ENCODE measurements around the gene CHID1.
A peak's percentile ranks its signal among the peaks of the same experiment; 100 is the strongest.

Gene CHID1

DNA sequence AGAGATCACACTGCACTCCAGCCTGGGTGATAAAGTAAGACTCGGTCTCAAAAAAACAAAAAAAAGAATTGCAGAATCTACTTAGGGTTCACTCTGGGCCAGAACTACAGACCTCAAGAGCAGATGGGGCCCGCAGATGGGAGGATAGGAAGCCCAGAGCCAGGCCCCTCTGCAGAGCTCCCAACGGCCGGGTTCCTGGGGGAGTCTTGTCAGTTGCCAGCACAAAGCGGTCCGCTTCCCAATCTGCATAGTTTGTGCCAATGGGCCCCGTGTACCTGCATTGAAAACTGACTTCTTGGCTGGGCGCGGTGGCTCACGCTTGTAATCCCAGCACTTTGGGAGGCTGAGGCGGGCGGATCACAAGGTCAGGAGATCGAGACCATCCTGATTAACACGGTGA is 1.7 kb upstream of the CHID1 start:
- TF ChIP-seq, protein P1, sequence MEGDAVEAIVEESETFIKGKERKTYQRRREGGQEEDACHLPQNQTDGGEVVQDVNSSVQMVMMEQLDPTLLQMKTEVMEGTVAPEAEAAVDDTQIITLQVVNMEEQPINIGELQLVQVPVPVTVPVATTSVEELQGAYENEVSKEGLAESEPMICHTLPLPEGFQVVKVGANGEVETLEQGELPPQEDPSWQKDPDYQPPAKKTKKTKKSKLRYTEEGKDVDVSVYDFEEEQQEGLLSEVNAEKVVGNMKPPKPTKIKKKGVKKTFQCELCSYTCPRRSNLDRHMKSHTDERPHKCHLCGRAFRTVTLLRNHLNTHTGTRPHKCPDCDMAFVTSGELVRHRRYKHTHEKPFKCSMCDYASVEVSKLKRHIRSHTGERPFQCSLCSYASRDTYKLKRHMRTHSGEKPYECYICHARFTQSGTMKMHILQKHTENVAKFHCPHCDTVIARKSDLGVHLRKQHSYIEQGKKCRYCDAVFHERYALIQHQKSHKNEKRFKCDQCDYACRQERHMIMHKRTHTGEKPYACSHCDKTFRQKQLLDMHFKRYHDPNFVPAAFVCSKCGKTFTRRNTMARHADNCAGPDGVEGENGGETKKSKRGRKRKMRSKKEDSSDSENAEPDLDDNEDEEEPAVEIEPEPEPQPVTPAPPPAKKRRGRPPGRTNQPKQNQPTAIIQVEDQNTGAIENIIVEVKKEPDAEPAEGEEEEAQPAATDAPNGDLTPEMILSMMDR (IDR thresholded peaks at IDR 0.05), result no peak
- H3K4me1 ChIP-seq (ENCODE audit: control insufficient read depth in 1 of 2, insufficient read depth in 1 of 2, low read depth in 1 of 2, low read length in 1 of 2), result peaks cover 14 to 17% of the 10 kb centered on the region in 2 experiments
- no peaks in the 10 kb centered on the region for H3K36me3 ChIP-seq
- no peak overlapping the region for H3K27ac ChIP-seq
- no peak overlapping the region for H3K4me3 ChIP-seq (ENCODE audit: low read depth in 1 of 2, low read length in 1 of 2)
- no peaks in the 10 kb centered on the region for H3K9me3 ChIP-seq
- no peaks in the 10 kb centered on the region for H3K27me3 ChIP-seq

DNA sequence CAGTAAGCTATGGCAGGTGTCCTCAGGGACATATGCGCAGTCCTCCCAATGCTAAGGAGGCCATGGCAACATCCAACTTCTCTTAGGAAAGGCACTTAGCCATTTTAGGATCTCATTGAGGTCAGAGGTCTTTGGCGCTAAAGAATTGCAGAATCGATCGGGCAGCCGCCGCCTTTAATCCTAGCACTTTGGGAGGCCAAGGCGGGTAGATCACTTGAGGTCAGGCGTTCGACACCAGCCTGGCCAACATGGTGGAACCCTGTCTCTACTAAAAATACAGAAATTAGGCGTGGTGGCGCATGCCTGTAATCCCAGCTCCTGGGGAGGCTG is 1.2 kb upstream of the CHID1 start:
- Histone ChIP-seq H3K4me3 (ENCODE audit: low read depth in 1 of 2, low read length in 1 of 2) (no peak overlapping the region), H3K27ac (no peak overlapping the region)

DNA sequence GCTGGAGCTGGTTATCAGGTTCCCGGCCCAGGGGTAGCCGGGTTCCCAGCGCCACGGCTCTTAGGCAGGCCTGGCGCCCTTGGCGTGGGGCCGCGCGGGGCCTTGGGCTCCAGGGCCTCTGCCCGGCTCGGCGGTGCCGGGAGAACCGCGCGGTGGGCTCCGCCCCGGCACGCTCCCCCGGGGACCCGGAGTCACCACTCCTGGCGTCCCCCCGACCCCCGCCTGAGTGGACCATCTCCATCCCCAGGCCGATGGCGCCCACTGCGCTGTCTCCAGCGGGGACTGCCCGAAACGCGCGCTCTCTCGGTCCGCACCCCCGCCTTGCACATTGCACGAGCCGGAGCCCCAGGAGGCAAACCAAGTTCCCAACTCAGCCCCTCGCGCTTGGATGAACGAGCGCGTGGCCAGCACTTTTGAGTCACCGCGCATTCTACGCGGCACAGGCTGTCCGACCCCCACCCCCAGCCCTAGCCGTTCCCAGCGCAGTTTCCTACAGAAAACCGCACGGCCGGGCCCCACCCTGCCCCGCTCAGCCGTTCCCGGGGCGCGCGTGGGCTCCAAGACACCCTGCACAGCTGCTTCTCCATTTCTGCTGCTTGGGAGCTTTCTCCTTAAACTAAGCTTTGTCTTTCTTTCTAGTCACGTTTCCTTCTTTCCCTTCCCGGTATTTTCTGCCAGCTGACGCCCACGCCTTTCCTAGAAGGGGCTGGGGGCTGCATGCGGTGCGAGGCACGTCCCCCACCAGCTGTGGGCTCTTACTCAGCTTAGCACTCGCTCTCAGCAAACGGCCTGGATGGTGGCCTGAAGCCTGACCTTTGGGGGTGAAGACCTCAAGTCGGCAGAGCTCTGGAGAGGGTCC is 650 bp upstream of the CHID1 start:
- Histone ChIP-seq H3K27ac (peak overlapping the region; percentile 66), H3K4me3 (ENCODE audit: low read depth in 1 of 2, low read length in 1 of 2) (peak overlapping the region; percentile 74 to 92), H3K36me3 (no peaks in the 10 kb centered on the region), H3K4me1 (ENCODE audit: control insufficient read depth in 1 of 2, insufficient read depth in 1 of 2, low read depth in 1 of 2, low read length in 1 of 2) (peaks cover 14 to 17% of the 10 kb centered on the region in 2 experiments), H3K9me3 (no peaks in the 10 kb centered on the region), H3K27me3 (no peaks in the 10 kb centered on the region)
- TF ChIP-seq, protein P1 (IDR thresholded peaks at IDR 0.05), result no peak

More for the DNA sequence above, 1.2 kb upstream of the CHID1 start:
- TF ChIP-seq, protein P1 (IDR thresholded peaks at IDR 0.05), result no peak
- Histone ChIP-seq H3K27me3 (no peaks in the 10 kb centered on the region), H3K4me1 (ENCODE audit: control insufficient read depth in 1 of 2, insufficient read depth in 1 of 2, low read depth in 1 of 2, low read length in 1 of 2) (peaks cover 14 to 17% of the 10 kb centered on the region in 2 experiments), H3K9me3 (no peaks in the 10 kb centered on the region), H3K36me3 (no peaks in the 10 kb centered on the region)

DNA sequence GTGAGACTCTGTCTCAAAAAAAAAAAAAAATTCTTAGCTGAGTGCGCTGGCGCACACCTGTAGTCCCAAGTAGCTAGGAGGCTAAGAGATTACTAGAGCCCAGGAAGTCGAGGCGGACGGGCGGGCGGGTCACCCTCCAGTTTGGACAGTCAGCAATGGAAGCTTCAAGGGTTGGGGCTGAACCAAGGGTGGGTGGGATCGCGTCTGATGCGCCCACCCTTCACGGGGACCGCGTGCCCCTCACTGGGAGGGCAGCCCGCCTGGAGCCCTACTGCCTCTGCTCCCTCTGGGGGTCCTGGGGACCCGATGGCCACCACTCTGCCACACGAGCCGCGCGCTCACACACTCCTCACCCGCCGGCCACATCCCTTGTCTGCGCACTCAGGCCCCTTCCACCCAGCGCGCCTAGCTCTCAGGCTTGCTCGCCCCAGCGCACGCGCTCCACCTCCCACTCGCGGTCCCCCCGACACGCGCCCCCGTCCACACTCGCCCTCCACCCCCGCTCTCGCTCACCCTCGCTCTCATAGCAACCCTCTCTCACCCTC is 494 bp downstream of the CHID1 start:
- Histone ChIP-seq H3K9me3 (no peaks in the 10 kb centered on the region), H3K4me3 (ENCODE audit: low read depth in 1 of 2, low read length in 1 of 2) (peak overlapping the region; percentile 74 to 92), H3K27me3 (no peaks in the 10 kb centered on the region), H3K36me3 (no peaks in the 10 kb centered on the region), H3K4me1 (ENCODE audit: control insufficient read depth in 1 of 2, insufficient read depth in 1 of 2, low read depth in 1 of 2, low read length in 1 of 2) (peaks cover 14 to 17% of the 10 kb centered on the region in 2 experiments), H3K27ac (peak overlapping the region; percentile 66)
- TF ChIP-seq, protein P1 (IDR thresholded peaks at IDR 0.05), result no peak

DNA sequence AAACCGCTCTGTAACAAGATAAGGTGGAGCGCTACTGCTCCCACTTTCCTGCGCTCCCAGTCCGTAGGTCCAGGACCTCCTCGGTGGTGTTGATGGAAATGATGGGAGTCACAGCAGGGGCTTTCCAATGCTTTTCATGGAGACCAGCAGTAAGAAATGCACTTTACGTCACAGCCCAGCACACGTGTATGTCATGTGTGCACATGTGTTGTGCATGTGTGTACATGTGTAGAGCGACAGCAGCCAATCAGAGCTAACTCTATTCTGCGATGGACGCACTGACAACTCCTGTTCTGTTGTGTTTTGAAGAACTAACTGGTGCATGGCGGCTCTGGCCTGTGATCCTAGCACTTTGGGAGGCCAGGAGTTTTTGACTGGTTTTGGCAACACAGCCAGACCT is 1.2 kb downstream of the CHID1 start:
- H3K4me3 ChIP-seq (ENCODE audit: low read depth in 1 of 2, low read length in 1 of 2), result no peak overlapping the region
- H3K27ac ChIP-seq, result no peak overlapping the region
- peaks cover 14 to 17% of the 10 kb centered on the region in 2 experiments for H3K4me1 ChIP-seq (ENCODE audit: control insufficient read depth in 1 of 2, insufficient read depth in 1 of 2, low read depth in 1 of 2, low read length in 1 of 2)
- TF ChIP-seq, protein P1 (IDR thresholded peaks at IDR 0.05), result no peak
- no peaks in the 10 kb centered on the region for H3K9me3 ChIP-seq
- peaks cover 2% of the 10 kb centered on the region for H3K36me3 ChIP-seq
- no peaks in the 10 kb centered on the region for H3K27me3 ChIP-seq
